ENCODE results near the gene NELL2. TPM values are rescaled to one million over a fixed set of nuclear protein-coding genes. Genes with fewer than 3 reads are reported as not detected.

NELL2 gene
- total RNA-seq, 1 experiment from 2014 or later = 32.7 TPM

GRCh38 chr12:44709166-44709565, 166.9 kb downstream of the NELL2 start:
- Histone ChIP-seq H3K27me3 (ENCODE audit: insufficient read depth, low read length) (no peaks in the 10 kb centered on the region), H2BK120ac (ENCODE audit: low read depth, low read length, poor library complexity, severe bottlenecking) (no peak overlapping the region), H3K23me2 (ENCODE audit: insufficient read length, low read depth, low read length, poor library complexity, severe bottlenecking) (no peaks in the 10 kb centered on the region), H3K79me2 (ENCODE audit: insufficient read depth, low read length) (no peaks in the 10 kb centered on the region), H4K91ac (ENCODE audit: insufficient read length, low read depth, low read length) (no peak overlapping the region), H3K4ac (ENCODE audit: low read depth, low read length) (no peak overlapping the region), H2BK15ac (ENCODE audit: low read depth, low read length) (no peak overlapping the region), H3K9me3 (ENCODE audit: control insufficient read depth, low read depth, low read length) (no peaks in the 10 kb centered on the region), H2BK5ac (ENCODE audit: insufficient read length, low read length) (no peak overlapping the region), H2AK5ac (ENCODE audit: insufficient read length, low read length) (no peak overlapping the region), H3K79me1 (ENCODE audit: insufficient read depth, low read depth, low read length, poor library complexity, severe bottlenecking) (no peaks in the 10 kb centered on the region), H3K18ac (ENCODE audit: insufficient read length, low read depth, low read length) (no peak overlapping the region), H2AFZ (ENCODE audit: low read length) (no peak overlapping the region), H3K14ac (ENCODE audit: insufficient read depth, low read length) (no peak overlapping the region), H4K8ac (replicated peaks; ENCODE audit: insufficient read length, low read depth, low read length) (no peak overlapping the region), H3K56ac (ENCODE audit: insufficient read length, low read depth, low read length) (no peak overlapping the region), H4K20me1 (ENCODE audit: control insufficient read depth, insufficient read depth, insufficient read length) (no peaks in the 10 kb centered on the region), H3K9ac (ENCODE audit: extremely low read depth, insufficient read length, low read length) (no peak overlapping the region), H3K23ac (ENCODE audit: insufficient read length, low read depth, low read length) (no peak overlapping the region), H3K27ac (ENCODE audit: insufficient read length, low read depth, low read length) (no peak overlapping the region), H2BK12ac (ENCODE audit: insufficient read length, low read depth, low read length) (no peak overlapping the region), H3K4me1 (ENCODE audit: insufficient read depth, low read length) (no peaks in the 10 kb centered on the region), H2BK20ac (ENCODE audit: low read depth, low read length, poor library complexity, severe bottlenecking) (no peak overlapping the region), H3T11ph (ENCODE audit: low read length) (no peak overlapping the region), H3K4me2 (ENCODE audit: insufficient read depth, insufficient read length, low read length) (no peak overlapping the region), H4K5ac (ENCODE audit: insufficient read length, low read depth, low read length) (no peak overlapping the region)
- WGBS (ENCODE audit: extremely low coverage, insufficient read length, low lambda C conversion rate) = no CpG with 5 or more reads among the region's 2 CpGs
- TF ChIP-seq, protein P1, sequence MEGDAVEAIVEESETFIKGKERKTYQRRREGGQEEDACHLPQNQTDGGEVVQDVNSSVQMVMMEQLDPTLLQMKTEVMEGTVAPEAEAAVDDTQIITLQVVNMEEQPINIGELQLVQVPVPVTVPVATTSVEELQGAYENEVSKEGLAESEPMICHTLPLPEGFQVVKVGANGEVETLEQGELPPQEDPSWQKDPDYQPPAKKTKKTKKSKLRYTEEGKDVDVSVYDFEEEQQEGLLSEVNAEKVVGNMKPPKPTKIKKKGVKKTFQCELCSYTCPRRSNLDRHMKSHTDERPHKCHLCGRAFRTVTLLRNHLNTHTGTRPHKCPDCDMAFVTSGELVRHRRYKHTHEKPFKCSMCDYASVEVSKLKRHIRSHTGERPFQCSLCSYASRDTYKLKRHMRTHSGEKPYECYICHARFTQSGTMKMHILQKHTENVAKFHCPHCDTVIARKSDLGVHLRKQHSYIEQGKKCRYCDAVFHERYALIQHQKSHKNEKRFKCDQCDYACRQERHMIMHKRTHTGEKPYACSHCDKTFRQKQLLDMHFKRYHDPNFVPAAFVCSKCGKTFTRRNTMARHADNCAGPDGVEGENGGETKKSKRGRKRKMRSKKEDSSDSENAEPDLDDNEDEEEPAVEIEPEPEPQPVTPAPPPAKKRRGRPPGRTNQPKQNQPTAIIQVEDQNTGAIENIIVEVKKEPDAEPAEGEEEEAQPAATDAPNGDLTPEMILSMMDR (conservative IDR thresholded peaks at IDR 0.05) = no peak
- H3K27me3 Mint-ChIP-seq (ENCODE audit: low read depth) = no peaks in the 10 kb centered on the region
- H3K9me3 Mint-ChIP-seq = no peaks in the 10 kb centered on the region
- no peak for DNase-seq
- no peak overlapping the region for H3K27ac Mint-ChIP-seq
- no peaks in the 10 kb centered on the region for H3K4me1 Mint-ChIP-seq
- no peak overlapping the region for H3K4me3 Mint-ChIP-seq
- H3K36me3 Mint-ChIP-seq (ENCODE audit: insufficient read depth in 1 of 3, low read depth in 3 of 3) = no peaks in the 10 kb centered on the region

Measured in H9 (cell line).